A673 (cell line): Measurements from ENCODE around the gene SGSM2. TPM values are rescaled to one million over a fixed set of nuclear protein-coding genes. Genes with fewer than 3 reads are reported as not detected.

Experiments used
- BruUV-seq: library from RNA; stranded (reverse); fragments of 400-500 nt; replicated peaks from 2 replicates; lab custom pipeline; 2021; lab: Mats Ljungman, UMichigan
- CTCF ChIA-PET: fragments of 300-600 bp; sonication (Branson Sonifier 250); formaldehyde crosslinking; loops from one replicate; lab custom pipeline; 2022; ENCODE audit warnings: antibody characterized with exemption; lab: Charles Lee
- POLR2A ChIA-PET: fragments of 300-600 bp; sonication (Branson Sonifier 250); formaldehyde crosslinking; loops from one replicate; lab custom pipeline; 2022; ENCODE audit warnings: antibody characterized with exemption; ENCODE audit not compliant: low non-redundant PET; lab: Charles Lee
- DNase-seq: peaks from one replicate; pipeline ENCODE4 v3.0.0-alpha.2; 2015; ENCODE audit warnings: low spot score
- H3K27ac ChIP-seq: fragments of 200-600 bp; sonication (generic); 2 replicates; pipeline ENCODE4 v1.5.1; 2016; ENCODE audit warnings: mixed run types, low read depth, mild to moderate bottlenecking, mixed read lengths, antibody characterized with exemption, low read length; ENCODE audit not compliant: poor library complexity, severe bottlenecking
- H3K27me3 ChIP-seq: fragments of 200-600 bp; sonication (generic); replicated peaks from 2 replicates; pipeline ENCODE4 v1.6.1; 2017; ENCODE audit warnings: mixed run types, low read depth, mild to moderate bottlenecking, mixed read lengths, antibody characterized with exemption, low read length; ENCODE audit not compliant: insufficient read depth, poor library complexity
- H3K36me3 ChIP-seq: fragments of 200-600 bp; sonication (generic); 2 replicates; pipeline ENCODE4 v1.6.1; 2016; ENCODE audit warnings: mixed run types, mild to moderate bottlenecking, mixed read lengths, antibody characterized with exemption, low read length; ENCODE audit not compliant: insufficient read depth, poor library complexity, severe bottlenecking
- H3K4me1 ChIP-seq: fragments of 200-600 bp; sonication (generic); 2 replicates; pipeline ENCODE4 v1.6.1; 2017; ENCODE audit warnings: mixed run types, mild to moderate bottlenecking, mixed read lengths, antibody characterized with exemption, low read length; ENCODE audit not compliant: insufficient read depth, poor library complexity, severe bottlenecking
- H3K4me3 ChIP-seq: fragments of 200-600 bp; sonication (generic); 2 replicates; pipeline ENCODE4 v1.5.1; 2016; ENCODE audit warnings: low read depth, mixed run types, mild to moderate bottlenecking, mixed read lengths, low read length; ENCODE audit not compliant: poor library complexity, severe bottlenecking
- H3K9me3 ChIP-seq: fragments of 200-600 bp; sonication (generic); 2 replicates; pipeline ENCODE4 v1.6.1; 2016; ENCODE audit warnings: mixed run types, low read depth, mild to moderate bottlenecking, mixed read lengths, antibody characterized with exemption, low read length; ENCODE audit not compliant: poor library complexity, severe bottlenecking
- EZH2 ChIP-seq: fragments of 200-600 bp; sonication (generic); IDR thresholded peaks from 2 replicates; pipeline ENCODE4 v1.6.1; 2017; ENCODE audit warnings: borderline replicate concordance, low read depth, mild to moderate bottlenecking, mixed read lengths, antibody characterized with exemption, low read length; ENCODE audit not compliant: poor library complexity, severe bottlenecking
- intact Hi-C: fragments of 100-400 bp; cut with micrococcal nuclease; formaldehyde crosslinking; loops from one replicate; pipeline ENCODE4 v1.10.0; 2022; ENCODE audit not compliant: unreplicated experiment
- total RNA-seq: library from RNA; stranded (reverse); gene quantifications from 2 replicates; pipeline ENCODE4 v1.2.3, GENCODE V29; 2021
- TF ChIP-seq, protein P1 (sequence below): fragments of 300-800, 200-600 bp; sonication (generic); conservative IDR thresholded peaks from 2 replicates; pipeline ENCODE4 v1.5.1; 2017; ENCODE audit warnings: low read depth, mild to moderate bottlenecking, antibody characterized with exemption, low read length, moderate library complexity, mixed read lengths

SGSM2 gene
- total RNA-seq, 1 experiment from 2014 or later, result 81.2 TPM

DNA sequence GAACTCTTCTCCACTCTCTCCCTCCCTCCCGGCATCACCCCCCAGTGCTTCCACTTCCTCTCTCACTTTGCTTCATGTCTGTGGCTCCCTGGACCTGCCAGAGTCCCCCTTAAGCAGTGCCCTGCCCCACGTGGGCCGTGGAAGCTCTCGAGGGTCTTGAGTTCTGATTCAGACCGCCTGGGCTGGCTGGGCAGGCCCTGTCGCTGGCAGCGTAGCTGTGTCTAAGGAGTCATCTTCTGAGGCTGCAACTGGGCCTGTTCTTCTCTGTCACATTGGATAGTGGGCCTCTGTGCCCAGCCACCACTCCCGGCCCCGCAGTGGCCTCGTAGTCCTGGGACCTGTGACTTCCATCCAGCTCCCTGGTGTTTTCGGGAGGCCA is 32.9 kb downstream of the SGSM2 start:
- H3K9me3 ChIP-seq, result no peaks in the 10 kb centered on the region
- no peaks in the 10 kb centered on the region for H3K27me3 ChIP-seq
- intact Hi-C loops, result no loop called here
- H3K36me3 ChIP-seq, result peaks cover 13% of the 10 kb centered on the region
- POLR2A ChIA-PET, result interaction anchor here (0.7 kb wide), 1 partner anchor 502 kb away, joined by 4 read pairs; no protein-coding TSS in a partner anchor
- H3K4me3 ChIP-seq, result no peak overlapping the region
- H3K4me1 ChIP-seq, result peaks cover 5% of the 10 kb centered on the region
- H3K27ac ChIP-seq, result no peak overlapping the region
- CTCF ChIA-PET, result interaction anchor here (1.5 kb wide), 1 partner anchor 12 kb away, joined by 4 read pairs; no protein-coding TSS in a partner anchor
- no peak for TF ChIP-seq EZH2
- TF ChIP-seq, protein P1, sequence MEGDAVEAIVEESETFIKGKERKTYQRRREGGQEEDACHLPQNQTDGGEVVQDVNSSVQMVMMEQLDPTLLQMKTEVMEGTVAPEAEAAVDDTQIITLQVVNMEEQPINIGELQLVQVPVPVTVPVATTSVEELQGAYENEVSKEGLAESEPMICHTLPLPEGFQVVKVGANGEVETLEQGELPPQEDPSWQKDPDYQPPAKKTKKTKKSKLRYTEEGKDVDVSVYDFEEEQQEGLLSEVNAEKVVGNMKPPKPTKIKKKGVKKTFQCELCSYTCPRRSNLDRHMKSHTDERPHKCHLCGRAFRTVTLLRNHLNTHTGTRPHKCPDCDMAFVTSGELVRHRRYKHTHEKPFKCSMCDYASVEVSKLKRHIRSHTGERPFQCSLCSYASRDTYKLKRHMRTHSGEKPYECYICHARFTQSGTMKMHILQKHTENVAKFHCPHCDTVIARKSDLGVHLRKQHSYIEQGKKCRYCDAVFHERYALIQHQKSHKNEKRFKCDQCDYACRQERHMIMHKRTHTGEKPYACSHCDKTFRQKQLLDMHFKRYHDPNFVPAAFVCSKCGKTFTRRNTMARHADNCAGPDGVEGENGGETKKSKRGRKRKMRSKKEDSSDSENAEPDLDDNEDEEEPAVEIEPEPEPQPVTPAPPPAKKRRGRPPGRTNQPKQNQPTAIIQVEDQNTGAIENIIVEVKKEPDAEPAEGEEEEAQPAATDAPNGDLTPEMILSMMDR, result no peak
- DNase-seq, result no peak
- no TSS peak for BruUV-seq

DNA sequence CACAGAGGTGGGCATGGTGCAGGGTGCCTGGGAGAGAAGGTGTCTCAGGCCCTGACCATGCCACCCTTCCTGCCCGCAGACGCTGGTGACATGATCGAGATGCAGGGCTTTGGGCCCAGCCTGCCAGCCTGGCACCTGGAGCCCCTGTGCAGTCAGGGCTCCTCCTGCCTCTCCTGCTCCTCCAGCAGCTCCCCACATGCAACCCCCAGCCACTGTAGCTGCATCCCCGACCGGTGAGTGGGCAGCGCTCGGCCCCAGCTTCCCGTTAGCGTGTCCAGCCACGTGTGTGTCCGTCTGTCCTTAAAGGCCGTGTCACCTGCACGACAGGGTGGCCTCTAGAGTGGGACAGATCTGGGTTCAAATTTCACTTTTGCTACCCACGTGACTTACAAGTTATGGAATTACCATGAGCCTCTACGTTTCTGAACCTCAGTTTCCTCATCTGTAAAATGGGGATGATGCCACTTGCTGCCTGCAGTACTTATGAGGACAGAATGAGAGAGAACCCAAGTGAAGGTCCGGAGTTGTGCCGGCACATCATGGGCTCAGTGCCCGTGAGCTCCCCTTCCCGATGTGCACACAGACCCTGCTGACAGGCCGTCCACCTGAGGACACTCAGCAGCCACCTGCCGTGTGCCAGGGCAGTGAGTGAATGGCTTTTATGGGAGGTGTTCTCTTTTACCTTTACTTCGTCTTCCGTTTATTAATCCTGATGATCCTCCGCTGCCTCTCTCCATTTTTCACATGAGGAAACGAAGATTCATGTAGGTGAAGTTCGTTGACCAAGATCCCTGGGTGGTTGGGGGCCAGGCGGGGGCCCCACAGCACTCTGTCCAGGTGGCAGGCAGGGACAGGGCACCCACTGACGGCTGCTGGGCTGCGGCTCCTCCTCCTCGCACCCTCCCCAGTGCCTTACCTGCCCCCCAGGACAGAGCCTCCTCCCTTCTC is 34.2 kb downstream of the SGSM2 start:
- no peak overlapping the region for H3K27ac ChIP-seq
- no peaks in the 10 kb centered on the region for H3K9me3 ChIP-seq
- DNase-seq, result no peak
- H3K36me3 ChIP-seq, result peaks cover 23% of the 10 kb centered on the region
- peaks cover 5% of the 10 kb centered on the region for H3K4me1 ChIP-seq
- no TSS peak for BruUV-seq
- TF ChIP-seq, protein P1, result no peak
- TF ChIP-seq EZH2, result no peak
- H3K4me3 ChIP-seq, result no peak overlapping the region
- H3K27me3 ChIP-seq, result no peaks in the 10 kb centered on the region
- CTCF ChIA-PET, result no interaction called here
- POLR2A ChIA-PET, result no interaction called here
- intact Hi-C loops, result no loop called here

DNA sequence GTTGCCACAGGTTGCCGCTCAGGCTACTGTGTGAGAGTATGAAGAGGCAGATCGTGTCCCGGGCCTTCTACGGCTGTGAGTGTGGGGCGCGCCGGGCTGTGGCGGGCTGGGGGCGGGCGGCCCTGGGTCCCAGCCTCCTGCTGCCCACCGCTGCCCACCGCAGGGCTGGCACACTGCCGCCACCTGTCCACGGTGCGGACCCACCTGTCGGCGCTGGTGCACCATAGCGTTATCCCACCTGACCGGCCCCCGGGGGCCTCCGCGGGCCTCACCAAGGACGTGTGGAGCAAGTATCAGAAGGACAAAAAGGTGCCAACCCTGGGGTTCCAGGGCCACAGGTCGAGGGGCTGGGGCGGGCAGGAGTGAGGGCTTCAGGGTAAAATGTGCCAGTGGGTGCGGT is 34.9 kb downstream of the SGSM2 start:
- no peak for DNase-seq
- ChIA-PET CTCF (no interaction called here), POLR2A (no interaction called here)
- Histone ChIP-seq H3K9me3 (no peaks in the 10 kb centered on the region), H3K27ac (no peak overlapping the region), H3K4me3 (no peak overlapping the region), H3K4me1 (peaks cover 5% of the 10 kb centered on the region), H3K36me3 (peaks cover 29% of the 10 kb centered on the region), H3K27me3 (no peaks in the 10 kb centered on the region)
- BruUV-seq, result no TSS peak
- intact Hi-C loops, result no loop called here
- TF ChIP-seq, protein P1, result no peak
- TF ChIP-seq EZH2, result no peak
